Aorta (tissue), 5 donors: ENCODE measurements around the gene NEFH. TPM values are rescaled to one million over a fixed set of nuclear protein-coding genes. Genes with fewer than 3 reads are reported as not detected.

Source experiments
- ATAC-seq: fragments of 200-7000 bp; cut with Tn5 transposase; one replicate; pipeline ENCODE4 v1.9.1; 2022; ENCODE audit warnings: moderate library complexity; ENCODE audit not compliant: low FRiP score
- DNase-seq, 2 donors: peaks; one replicate each; pipeline ENCODE4 v3.0.0-alpha.2; 2020
- H3K27ac ChIP-seq, 2 donors: one replicate each; pipeline ENCODE4 v1.5.1; 2013; ENCODE audit warnings: low read length in 2 of 2, mild to moderate bottlenecking in 2 of 2, moderate library complexity in 2 of 2, control low read depth in 1 of 2, inconsistent platforms in 1 of 2, low read depth in 1 of 2
- H3K27me3 ChIP-seq, 2 donors: one replicate each; pipeline ENCODE4 v1.6.1; 2013; ENCODE audit warnings: control low read depth in 1 of 2, low read length in 1 of 2, mild to moderate bottlenecking in 1 of 2, moderate library complexity in 1 of 2; ENCODE audit not compliant: insufficient read depth in 2 of 2, control insufficient read depth in 1 of 2
- H3K36me3 ChIP-seq, 2 donors: one replicate each; pipeline ENCODE4 v1.6.1; 2013; ENCODE audit warnings: control low read depth in 1 of 2, low read length in 1 of 2, mild to moderate bottlenecking in 1 of 2; ENCODE audit not compliant: insufficient read depth in 2 of 2, control insufficient read depth in 1 of 2
- H3K4me1 ChIP-seq, 2 donors: one replicate each; pipeline ENCODE4 v1.6.1; 2013; ENCODE audit warnings: low read length in 2 of 2, control low read depth in 1 of 2, mild to moderate bottlenecking in 1 of 2, moderate library complexity in 1 of 2; ENCODE audit not compliant: insufficient read depth in 2 of 2, control insufficient read depth in 1 of 2
- H3K4me3 ChIP-seq, 2 donors: one replicate each; pipeline ENCODE4 v1.5.1; 2013; ENCODE audit warnings: low read length in 2 of 2, control low read depth in 1 of 2, mild to moderate bottlenecking in 1 of 2
- H3K9me3 ChIP-seq: one replicate; pipeline ENCODE4 v1.6.1; 2013; ENCODE audit warnings: mild to moderate bottlenecking, low read length; ENCODE audit not compliant: control insufficient read depth
- WGBS, 2 donors: extraction: QIAGEN DNeasy Blood & Tissue Kit; methylation state at CpG; one replicate each; pipeline ENCODE4 v1.1.7; 2013; 5-methylcytosine and 5-hydroxymethylcytosine counted together
- intact Hi-C, 2 donors: fragments of 100-400 bp; cut with DNase I; formaldehyde crosslinking; loops; one replicate each; pipeline versions ENCODE4 v1.14.2 to v1.15.0; 2022
- polyA plus RNA-seq, 2 donors: library from polyadenylated mRNA; stranded (reverse); fragments of 200-250 nt; gene quantifications; one replicate each; pipeline ENCODE4 v1.2.3, GENCODE V29; 2013
- total RNA-seq, 2 donors: library from RNA; stranded (reverse); fragmentation: NEBNext Ultra II Directional; extraction: Animal tissue kit (Norgen Biotek cat#: 25700); gene quantifications; one replicate each; pipeline ENCODE4 v1.2.1, GENCODE V29; 2021
- donor health status: healthy with polysubstance abuse.
- donor health status: Bipolar disorder and iron deficiency.
- donor health status: DM: no; HTN: no; CAD: no.
- donor health status: DM: no; HTN: no; CAD: no.
- donor health status: DM: yes; HTN: yes; CAD: no.

Gene NEFH
- total and polyA plus RNA-seq, 4 donors, result 0.36 to 0.63 (median 0.38) TPM; not detected in 1

GRCh38 chr22:29458551-29458950 is 21.5 kb upstream of the NEFH start:
- no peak for ATAC-seq
- H3K9me3 ChIP-seq, result no peaks in the 10 kb centered on the region
- no peaks in the 10 kb centered on the region for H3K4me1 ChIP-seq
- no peak overlapping the region for H3K27ac ChIP-seq
- intact Hi-C loops, result no loop called here
- H3K4me3 ChIP-seq, result no peak overlapping the region
- no peaks in the 10 kb centered on the region for H3K36me3 ChIP-seq
- no peaks in the 10 kb centered on the region for H3K27me3 ChIP-seq
- DNase-seq, result no peak

- no peaks in the 10 kb centered on the region for H3K4me1 ChIP-seq
- 56 to 69% methylated on average over 9 of the region's 9 CpGs for WGBS, 2 donors
- no peak for ATAC-seq
These were observed 20.2 kb upstream of the NEFH start for GRCh38 chr22:29459773-29460172.

GRCh38 chr22:29461263-29461662 is 18.8 kb upstream of the NEFH start:
- Histone ChIP-seq H3K27me3 (no peaks in the 10 kb centered on the region), H3K36me3 (no peaks in the 10 kb centered on the region), H3K9me3 (no peaks in the 10 kb centered on the region), H3K27ac (no peak overlapping the region), H3K4me1 (no peaks in the 10 kb centered on the region), H3K4me3 (no peak overlapping the region)
- WGBS, 2 donors, result 88 to 90% methylated on average over 5 of the region's 5 CpGs
- ATAC-seq (no peak), DNase-seq (no peak)
- intact Hi-C loops, result no loop called here

More at GRCh38 chr22:29459773-29460172, 20.2 kb upstream of the NEFH start:
- Histone ChIP-seq H3K9me3 (no peaks in the 10 kb centered on the region), H3K27ac (no peak overlapping the region), H3K4me3 (no peak overlapping the region), H3K27me3 (no peaks in the 10 kb centered on the region), H3K36me3 (no peaks in the 10 kb centered on the region)
- peak in 1 of 2 donors; percentile 56 for DNase-seq
- intact Hi-C loops, result no loop called here

GRCh38 chr22:29463629-29464028 is 16.4 kb upstream of the NEFH start:
- no peaks in the 10 kb centered on the region for H3K36me3 ChIP-seq
- 71 to 82% methylated on average over 7 of the region's 7 CpGs for WGBS, 2 donors
- no peaks in the 10 kb centered on the region for H3K27me3 ChIP-seq
- H3K4me1 ChIP-seq, result no peaks in the 10 kb centered on the region
- no peak for ATAC-seq
- H3K27ac ChIP-seq, result no peak overlapping the region
- no peaks in the 10 kb centered on the region for H3K9me3 ChIP-seq
- no peak for DNase-seq
- H3K4me3 ChIP-seq, result no peak overlapping the region
- intact Hi-C loops, result no loop called here

GRCh38 chr22:29464581-29464980 is 15.4 kb upstream of the NEFH start:
- DNase-seq (no peak), ATAC-seq (no peak)
- no peak overlapping the region for H3K4me3 ChIP-seq
- H3K27ac ChIP-seq, result no peak overlapping the region
- no peaks in the 10 kb centered on the region for H3K36me3 ChIP-seq
- no peaks in the 10 kb centered on the region for H3K4me1 ChIP-seq
- H3K9me3 ChIP-seq, result no peaks in the 10 kb centered on the region
- no peaks in the 10 kb centered on the region for H3K27me3 ChIP-seq
- WGBS, 2 donors, result 79 to 82% methylated on average over 7 of the region's 7 CpGs
- intact Hi-C loops, result no loop called here

GRCh38 chr22:29469755-29470154 is 10.3 kb upstream of the NEFH start:
- Histone ChIP-seq H3K9me3 (no peaks in the 10 kb centered on the region), H3K27ac (no peak overlapping the region), H3K36me3 (no peaks in the 10 kb centered on the region), H3K4me3 (no peak overlapping the region), H3K27me3 (no peaks in the 10 kb centered on the region), H3K4me1 (no peaks in the 10 kb centered on the region)
- intact Hi-C loops, result no loop called here
- WGBS, 2 donors, result 29 to 34% methylated on average over 9 of the region's 9 CpGs
- no peak for DNase-seq
- ATAC-seq, result no peak

- peak; percentile 66 to 88 for DNase-seq
These were observed 9.7 kb upstream of the NEFH start for GRCh38 chr22:29470159-29470855.

GRCh38 chr22:29473001-29473400 is 7.0 kb upstream of the NEFH start:
- Histone ChIP-seq H3K4me3 (no peak overlapping the region), H3K9me3 (no peaks in the 10 kb centered on the region), H3K27me3 (no peaks in the 10 kb centered on the region), H3K27ac (no peak overlapping the region), H3K4me1 (no peaks in the 10 kb centered on the region), H3K36me3 (no peaks in the 10 kb centered on the region)
- intact Hi-C loops, result no loop called here
- ATAC-seq, result no peak
- no peak for DNase-seq
- WGBS, 2 donors, result 34 to 43% methylated on average over 5 of the region's 5 CpGs

More at GRCh38 chr22:29470159-29470855, 9.7 kb upstream of the NEFH start:
- no peaks in the 10 kb centered on the region for H3K4me1 ChIP-seq
- no peaks in the 10 kb centered on the region for H3K9me3 ChIP-seq
- ATAC-seq, result no peak
- no peak overlapping the region for H3K4me3 ChIP-seq
- no peak overlapping the region for H3K27ac ChIP-seq
- H3K27me3 ChIP-seq, result no peaks in the 10 kb centered on the region
- H3K36me3 ChIP-seq, result no peaks in the 10 kb centered on the region
- WGBS, 2 donors, result 13 to 14% methylated on average over 52 to 54 of the region's 54 CpGs
- intact Hi-C loops, result no loop called here

GRCh38 chr22:29475550-29475949 is 4.5 kb upstream of the NEFH start:
- no peaks in the 10 kb centered on the region for H3K36me3 ChIP-seq
- no peak overlapping the region for H3K27ac ChIP-seq
- H3K4me1 ChIP-seq, result no peaks in the 10 kb centered on the region
- no peaks in the 10 kb centered on the region for H3K9me3 ChIP-seq
- no peak overlapping the region for H3K4me3 ChIP-seq
- DNase-seq, result no peak
- 79 to 83% methylated on average over 8 of the region's 8 CpGs for WGBS, 2 donors
- no peak for ATAC-seq
- no peaks in the 10 kb centered on the region for H3K27me3 ChIP-seq
- intact Hi-C loops, result no loop called here
